T-helper 1 cell treated with Interleukin-12 subunit alpha and Interleukin-12 subunit beta and Interleukin-4 antibody, amounts not matched to agents 30 ng/mL and 1 ng/mL, for 36 hours (primary cell): ENCODE data around the gene GCC2. TPM values are rescaled to one million over a fixed set of nuclear protein-coding genes. Genes with fewer than 3 reads are reported as not detected.
"Not testable (repeated sequence)": the region's sequence is repeated elsewhere in the genome, so short reads cannot be mapped to it uniquely, and the experiment has no call there.

Source experiments
- intact Hi-C: fragments of 100-400 bp; cut with micrococcal nuclease; formaldehyde crosslinking; loops from one replicate; pipeline ENCODE4 v1.15.1; 2024
- total RNA-seq: library from RNA; stranded (reverse); gene quantifications from 2 replicates; pipeline ENCODE4 v1.2.3, GENCODE V29; 2022

The GCC2 gene
- total RNA-seq, 1 donor from 2014 or later, result 49.9 TPM

GRCh38 chr2:108514478-108514877 is 65.5 kb downstream of the GCC2 start:
- intact Hi-C loops, result not testable (repeated sequence)

- intact Hi-C loops, result not testable (repeated sequence)
Measured at GRCh38 chr2:108524688-108525087, 75.7 kb downstream of the GCC2 start.

GRCh38 chr2:108525258-108525657 is 76.3 kb downstream of the GCC2 start:
- intact Hi-C loops, result not testable (repeated sequence)

GRCh38 chr2:108531674-108532055 is 82.7 kb downstream of the GCC2 start:
- intact Hi-C loops, result loop anchor here (2.0 to 10.0 kb wide), 6 partner anchors 47 to 1683 kb away; partner anchors contain the start of genes MTLN, SEPTIN10 and SOWAHC

- intact Hi-C loops, result loop anchor here (1.0 to 10.0 kb wide), 10 partner anchors 49 to 1681 kb away; partner anchors contain the start of genes CCDC138, GCC2, MTLN and RANBP2
Measured at GRCh38 chr2:108533832-108534583, 85.0 kb downstream of the GCC2 start, which contains the start of gene LIMS1. LIMS1 (plus strand) TSS chr2:108534470; CDS start chr2:108534563, 93 bp downstream.

- intact Hi-C loops, result loop anchor here (1.0 to 10.0 kb wide), 10 partner anchors 50 to 1680 kb away; partner anchors contain the start of genes CCDC138, GCC2, MTLN and RANBP2
Measured at GRCh38 chr2:108534584-108535356, 85.8 kb downstream of the GCC2 start.

GRCh38 chr2:108535357-108535631 is 86.3 kb downstream of the GCC2 start:
- intact Hi-C loops, result loop anchor here (1.0 to 10.0 kb wide), 5 partner anchors 49 to 1680 kb away; partner anchors contain the start of genes MTLN, SEPTIN10 and SOWAHC

GRCh38 chr2:108536133-108536780 is 87.3 kb downstream of the GCC2 start:
- intact Hi-C loops, result loop anchor here (10.0 kb wide), 3 partner anchors 51 to 1679 kb away; partner anchors contain the start of genes MTLN, SEPTIN10 and SOWAHC

GRCh38 chr2:108536911-108537310 is 87.9 kb downstream of the GCC2 start:
- intact Hi-C loops, result loop anchor here (10.0 kb wide), 3 partner anchors 52 to 1678 kb away; partner anchors contain the start of genes MTLN, SEPTIN10 and SOWAHC

GRCh38 chr2:108538000-108538625 is 89.1 kb downstream of the GCC2 start:
- intact Hi-C loops, result loop anchor here (10.0 kb wide), 3 partner anchors 53 to 1677 kb away; partner anchors contain the start of genes MTLN, SEPTIN10 and SOWAHC

GRCh38 chr2:108541451-108541850 is 92.4 kb downstream of the GCC2 start:
- intact Hi-C loops, result no loop called here

GRCh38 chr2:108542071-108542470 is 93.1 kb downstream of the GCC2 start:
- intact Hi-C loops, result no loop called here

- intact Hi-C loops, result no loop called here
Measured at GRCh38 chr2:108547606-108548005, 98.6 kb downstream of the GCC2 start.

GRCh38 chr2:108548208-108549003 is 99.4 kb downstream of the GCC2 start:
- intact Hi-C loops, result no loop called here

GRCh38 chr2:108552566-108552965 is 103.6 kb downstream of the GCC2 start:
- intact Hi-C loops, result no loop called here

GRCh38 chr2:108553209-108553919 is 104.4 kb downstream of the GCC2 start:
- intact Hi-C loops, result no loop called here

- intact Hi-C loops, result no loop called here
Measured at GRCh38 chr2:108554528-108554927, 105.5 kb downstream of the GCC2 start.

- intact Hi-C loops, result no loop called here
Measured at GRCh38 chr2:108555572-108555971, 106.6 kb downstream of the GCC2 start.

GRCh38 chr2:108556581-108556980 is 107.6 kb downstream of the GCC2 start:
- intact Hi-C loops, result not testable (repeated sequence)
